Measurements from ENCODE around the gene SLCO1A2.

SLCO1A2 gene

DNA sequence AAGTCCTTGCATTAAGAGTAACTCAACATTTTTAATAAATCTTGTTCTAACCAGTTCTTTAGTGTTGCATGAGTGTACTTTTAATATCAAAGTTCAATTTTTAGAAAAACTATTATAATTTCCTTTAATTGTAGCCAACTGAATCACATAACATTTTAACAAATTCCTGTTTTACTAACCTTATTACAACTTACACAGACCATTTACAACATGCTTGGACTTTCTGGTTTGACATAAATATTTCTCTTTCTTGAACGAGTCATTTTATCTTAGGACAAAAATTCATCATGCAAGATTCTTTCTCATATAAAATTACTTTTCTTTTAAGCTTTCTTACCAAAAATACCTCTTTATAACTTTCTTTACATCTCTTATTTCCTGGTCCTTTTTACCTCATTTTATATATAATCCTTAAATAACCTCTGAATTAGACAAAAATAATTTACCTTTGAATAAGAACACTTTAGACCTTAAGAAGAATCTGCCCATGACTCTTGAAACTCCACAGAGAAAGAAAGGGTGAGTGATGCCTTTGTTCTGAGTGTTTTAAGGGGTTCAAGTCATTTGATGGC lies 3.9 kb downstream of the SLCO1A2 start:
- DNase-seq (ENCODE audit: low read depth in 3 of 3): no peak

DNA sequence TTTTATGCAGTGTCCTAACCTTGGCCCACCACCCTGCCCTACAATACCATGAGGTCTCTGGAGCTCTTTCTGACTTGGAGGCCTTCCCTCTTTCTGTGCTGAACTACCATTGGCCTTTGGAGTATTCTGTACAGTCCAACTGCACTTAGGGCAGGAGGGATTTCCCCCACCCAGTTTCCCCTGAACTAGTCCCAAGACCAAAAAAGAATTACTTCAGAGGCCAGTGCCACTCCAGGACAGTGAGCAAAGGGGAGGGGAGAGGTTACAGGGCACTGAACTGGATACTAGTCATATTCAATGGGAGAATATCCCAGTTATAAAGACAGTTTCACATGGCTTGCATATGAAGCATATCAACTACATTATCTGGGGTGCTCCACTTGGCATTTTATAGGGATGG lies 6.1 kb downstream of the SLCO1A2 start:
- no peak for DNase-seq (ENCODE audit: low read depth in 3 of 3)

DNA sequence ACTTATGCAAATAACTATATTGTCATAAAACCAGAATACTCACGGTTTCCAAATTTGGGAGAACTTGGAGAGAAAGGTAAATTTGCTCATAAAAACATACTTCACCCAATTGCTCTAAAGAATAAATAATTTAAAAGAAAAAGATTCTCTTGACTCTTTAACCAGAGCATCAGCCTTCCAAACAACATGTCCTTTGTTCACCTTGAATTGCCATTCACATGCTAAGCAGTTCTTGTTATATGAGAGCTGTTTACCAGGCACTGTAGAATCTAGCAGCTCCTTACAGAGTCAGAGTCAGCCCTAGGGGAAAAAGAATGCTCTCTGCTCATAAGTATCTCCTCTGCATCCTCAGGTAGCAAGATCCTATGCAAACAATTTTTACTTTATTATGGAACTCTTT lies 10.2 kb downstream of the SLCO1A2 start:
- DNase-seq (ENCODE audit: low read depth in 3 of 3): no peak

DNA sequence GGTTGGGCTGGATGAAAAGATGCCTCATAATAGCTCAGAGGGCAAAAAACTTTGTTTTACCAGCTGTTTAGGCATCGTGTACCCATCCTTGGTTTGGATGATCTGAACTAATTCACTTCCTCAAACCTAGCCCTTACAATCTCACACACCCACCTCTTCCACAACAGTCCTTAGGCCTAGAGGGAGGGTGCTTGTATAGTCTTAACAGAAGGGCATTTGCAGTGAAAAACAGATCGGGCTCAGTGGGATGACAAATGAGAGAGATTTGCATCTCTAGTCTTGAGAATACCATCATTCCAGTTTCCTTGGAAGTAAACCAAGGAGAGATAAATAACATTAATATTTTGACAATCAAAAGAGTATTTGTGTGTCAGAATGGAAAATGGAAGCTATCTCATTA lies 11.0 kb downstream of the SLCO1A2 start:
- DNase-seq (ENCODE audit: low read depth in 3 of 3): no peak

DNA sequence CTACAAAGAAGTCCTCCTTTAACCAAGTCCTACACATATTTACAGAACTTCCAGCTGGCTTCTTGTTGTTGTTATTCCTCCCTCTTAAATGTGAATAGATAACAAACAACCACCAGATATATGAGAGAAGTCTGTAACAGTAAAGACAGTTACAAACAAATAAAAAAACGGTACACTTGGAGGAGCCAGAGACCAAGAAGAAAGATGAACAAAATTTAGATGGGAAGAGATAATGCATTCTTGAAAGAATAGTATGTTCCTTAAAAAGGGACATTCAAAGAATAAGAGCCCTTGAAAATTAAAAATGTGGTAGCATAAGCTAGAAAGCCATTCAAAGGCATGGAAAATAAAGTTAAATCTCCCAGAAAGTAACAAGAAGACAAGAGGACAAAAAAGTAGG lies 25.9 kb downstream of the SLCO1A2 start:
- no peak for DNase-seq (ENCODE audit: low read depth in 3 of 3)

DNA sequence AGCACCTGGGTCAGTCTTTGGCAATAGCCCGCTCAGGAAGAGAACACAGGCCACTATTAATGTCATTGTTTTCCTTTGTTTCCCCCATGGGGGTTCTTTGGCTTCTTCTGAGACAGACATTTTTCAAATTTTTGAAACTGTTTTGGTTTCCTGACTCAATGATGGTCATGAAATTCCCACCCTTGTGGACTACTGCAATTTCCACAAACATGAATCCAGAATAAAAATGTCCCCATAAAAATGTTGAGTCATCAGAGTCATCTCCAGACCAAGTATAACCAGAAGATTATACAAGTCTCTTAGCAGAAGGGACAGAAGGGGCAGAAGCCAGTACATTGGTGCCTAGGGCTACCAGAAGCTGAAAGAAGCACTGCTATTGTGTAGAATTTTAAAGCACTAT lies 29.1 kb downstream of the SLCO1A2 start:
- DNase-seq (ENCODE audit: low read depth in 3 of 3): no peak

DNA sequence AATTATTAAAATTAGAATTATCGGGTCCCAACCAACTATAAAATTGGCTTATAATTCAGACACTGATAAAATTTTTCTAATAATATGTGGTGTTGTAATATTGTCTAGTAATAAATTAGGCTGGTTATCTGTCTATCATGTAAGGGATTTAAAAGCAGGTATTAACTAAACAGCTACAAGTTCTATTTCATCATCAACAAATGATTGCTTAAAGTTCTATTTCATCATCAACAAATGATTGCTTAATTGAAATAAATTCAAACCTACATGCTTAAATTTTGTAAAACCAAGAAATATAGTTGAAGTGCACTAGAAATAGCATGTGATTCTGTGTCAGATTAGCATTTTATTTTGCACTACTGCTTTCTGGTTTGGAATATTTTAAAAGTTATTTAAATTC lies 34.1 kb downstream of the SLCO1A2 start:
- DNase-seq (ENCODE audit: low read depth in 3 of 3): no peak

DNA sequence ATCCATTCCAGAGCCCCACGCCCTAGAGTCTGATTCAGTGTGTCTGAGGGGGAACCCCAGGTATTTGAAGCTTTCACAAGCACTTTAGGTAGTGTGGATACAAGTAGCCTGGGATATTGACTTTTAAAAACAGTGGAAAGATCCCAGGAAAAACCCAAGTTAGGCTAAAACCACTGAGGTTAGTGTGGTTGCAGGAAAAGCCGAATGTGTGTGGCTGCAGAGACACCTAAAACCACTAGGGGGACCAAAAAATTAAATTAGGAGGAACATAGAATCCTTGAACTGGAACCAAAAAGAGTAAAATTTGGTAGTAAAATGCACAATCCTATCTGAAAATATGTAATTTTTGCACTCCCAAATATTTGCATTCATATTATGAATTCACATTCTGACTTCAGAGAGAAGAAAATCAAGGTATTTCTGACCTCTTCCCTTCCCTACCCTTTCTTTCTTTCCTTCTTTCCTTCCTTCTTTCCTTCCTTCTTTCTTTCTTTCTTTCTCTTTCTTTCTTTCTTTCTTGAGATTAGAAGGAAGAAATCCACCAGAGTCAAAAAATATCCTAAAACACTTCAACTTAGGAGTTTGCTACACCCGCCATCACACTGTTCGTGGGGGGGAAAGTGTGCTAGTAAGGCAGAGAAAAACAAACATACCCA lies 37.8 kb downstream of the SLCO1A2 start:
- no peak for DNase-seq (ENCODE audit: low read depth in 3 of 3)

DNA sequence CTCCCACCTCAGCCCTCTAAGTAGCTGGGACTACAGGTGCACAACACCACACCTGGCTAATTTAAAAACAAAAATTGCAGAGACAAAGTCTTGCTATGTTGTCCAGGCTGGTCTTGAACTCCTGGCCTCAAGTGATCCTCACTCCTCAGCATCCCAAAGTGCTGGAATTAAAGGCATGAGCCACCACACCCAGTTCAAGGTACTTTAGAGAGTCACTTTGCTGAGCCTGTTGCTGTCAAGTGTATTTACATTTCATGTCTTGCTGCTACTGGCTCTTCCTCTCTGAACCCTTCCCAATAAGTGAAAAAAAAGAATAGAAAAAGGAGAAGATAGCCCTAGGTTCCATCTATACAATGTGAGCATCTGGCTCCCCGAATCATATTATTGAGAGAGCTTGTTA lies 38.4 kb downstream of the SLCO1A2 start:
- no peak for DNase-seq (ENCODE audit: low read depth in 3 of 3)

DNA sequence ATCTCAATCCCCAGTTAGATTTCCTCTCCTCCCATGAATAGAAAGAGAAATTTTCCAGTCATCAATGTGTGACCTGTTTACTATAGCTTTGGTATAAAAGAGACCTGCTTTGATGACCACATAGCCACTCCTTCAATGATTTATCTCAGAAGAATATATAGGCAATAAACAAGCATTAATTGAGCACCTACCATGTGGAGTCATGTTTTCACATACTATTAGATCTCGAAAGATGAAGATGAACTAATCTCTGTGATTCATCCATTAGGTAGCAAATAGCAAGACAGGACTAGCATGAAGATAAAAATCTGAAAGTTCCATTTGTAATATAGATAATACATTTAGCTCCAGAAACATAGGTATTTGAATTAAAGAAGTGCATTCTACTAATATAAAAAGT lies 40.5 kb downstream of the SLCO1A2 start:
- no peak for DNase-seq (ENCODE audit: low read depth in 3 of 3)

DNA sequence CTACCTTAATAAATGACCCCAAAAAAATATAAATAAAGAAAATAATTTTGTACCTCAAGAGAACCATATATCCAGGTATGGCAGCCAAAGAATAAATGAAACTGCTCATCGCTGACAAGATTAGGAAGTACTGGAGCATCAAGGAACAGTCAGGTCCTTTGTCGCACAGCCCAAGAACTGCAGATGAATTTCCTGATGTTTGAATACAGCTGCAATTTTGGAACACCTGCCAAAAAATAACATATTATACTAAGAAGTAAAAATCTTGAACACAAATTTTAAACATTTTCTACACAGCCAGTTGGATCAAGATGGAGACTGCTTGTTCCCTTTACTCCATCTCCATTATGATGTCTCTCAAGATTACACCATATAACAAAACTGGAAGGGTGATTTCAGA lies 42.6 kb downstream of the SLCO1A2 start:
- DNase-seq (ENCODE audit: low read depth in 3 of 3): no peak

DNA sequence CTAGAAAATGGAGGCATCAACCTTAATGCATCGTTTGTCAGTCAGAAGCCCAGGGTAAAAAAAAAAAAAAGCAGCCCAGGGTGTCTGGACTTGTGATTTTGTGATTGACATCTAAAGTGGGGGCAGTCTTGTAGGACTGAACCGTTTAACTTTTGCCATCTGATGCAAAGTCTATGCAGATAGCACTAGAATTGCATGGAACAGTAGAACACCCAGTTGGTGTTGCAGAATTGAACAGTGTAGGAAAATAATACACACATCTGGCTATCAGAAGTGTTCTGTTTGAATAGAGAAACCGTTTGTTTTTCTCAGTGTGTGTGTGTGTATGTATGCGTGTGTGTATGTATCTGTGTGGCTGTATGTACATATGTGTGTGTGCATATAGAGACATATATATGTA lies 45.0 kb downstream of the SLCO1A2 start:
- no peak for DNase-seq (ENCODE audit: low read depth in 3 of 3)

DNA sequence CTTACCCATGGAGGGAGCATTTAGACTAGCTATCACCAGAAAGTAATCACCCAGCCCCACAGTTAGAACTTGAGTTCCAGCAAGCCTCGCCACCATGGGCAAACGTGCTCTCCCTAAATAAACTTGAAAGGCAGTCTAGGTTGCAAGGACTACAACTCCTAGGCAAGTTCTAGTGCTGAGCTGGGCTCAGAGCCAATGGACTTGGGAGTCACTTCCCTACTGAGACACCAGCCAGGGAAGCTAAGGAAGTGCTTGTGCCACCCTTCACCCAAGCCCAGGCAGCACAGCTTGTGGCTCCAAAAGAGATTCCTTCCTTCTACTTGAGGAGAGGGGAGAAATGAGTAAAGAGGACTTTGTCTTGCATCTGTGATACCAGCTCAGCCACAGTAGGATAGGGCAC lies 57.9 kb downstream of the SLCO1A2 start:
- DNase-seq (ENCODE audit: low read depth in 3 of 3): no peak

DNA sequence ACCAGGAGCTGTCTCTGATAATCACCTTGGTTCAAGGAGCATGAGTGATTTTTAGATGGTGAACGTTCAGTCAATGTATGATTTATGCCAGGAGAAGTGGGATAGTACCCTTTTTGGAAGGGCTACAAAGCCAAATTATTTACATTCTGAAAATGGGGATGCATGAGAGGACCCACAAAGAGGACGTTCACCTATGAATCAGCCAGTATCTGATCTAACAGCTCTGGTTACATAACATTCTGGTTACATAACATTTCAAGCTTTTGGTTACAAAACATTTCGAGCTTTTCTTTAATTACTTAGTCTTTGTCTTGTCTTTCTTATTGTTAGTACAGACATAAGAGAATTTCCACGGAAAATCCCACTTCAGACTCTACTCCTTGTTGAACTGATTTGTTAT lies 68.8 kb downstream of the SLCO1A2 start:
- no peak for DNase-seq (ENCODE audit: low read depth in 3 of 3)

DNA sequence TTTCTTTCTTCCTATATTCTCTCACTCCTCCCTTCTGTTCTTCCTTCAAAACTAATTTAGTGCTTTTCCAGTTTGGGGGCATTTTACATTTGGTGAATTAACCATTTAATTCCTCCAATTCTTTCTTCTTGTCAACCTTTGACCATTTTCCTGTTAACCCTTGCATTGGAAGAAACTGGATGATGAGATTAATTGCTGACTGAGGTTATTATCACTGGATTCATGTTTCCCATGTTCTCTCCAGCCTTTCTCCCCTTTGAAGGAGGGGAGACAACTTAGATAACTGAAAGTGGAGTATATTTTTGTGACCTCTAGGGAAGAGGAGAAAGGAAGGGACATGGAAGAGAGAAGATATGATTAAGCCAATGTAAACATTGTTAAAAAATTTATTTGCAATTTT lies 70.5 kb downstream of the SLCO1A2 start:
- DNase-seq (ENCODE audit: low read depth in 3 of 3): no peak

DNA sequence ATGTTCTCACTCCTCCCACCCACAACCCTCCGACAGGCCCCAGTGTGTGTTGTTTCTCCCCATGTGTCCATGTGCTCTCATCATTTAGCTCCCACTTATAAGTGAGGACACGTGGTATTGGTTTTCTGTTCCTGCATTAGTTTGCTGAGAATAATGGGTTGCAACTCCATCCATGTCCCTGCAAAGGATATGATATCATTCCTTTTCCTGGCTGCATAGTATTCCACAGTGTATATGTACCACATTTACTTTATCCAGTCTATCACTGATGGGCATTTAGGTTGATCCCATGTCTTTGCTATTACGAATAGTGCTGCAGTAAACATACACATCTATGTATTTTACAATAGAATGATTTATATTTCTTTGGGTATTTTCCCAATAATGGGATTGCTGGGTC lies 77.5 kb downstream of the SLCO1A2 start:
- no peak for DNase-seq (ENCODE audit: low read depth in 3 of 3)

DNA sequence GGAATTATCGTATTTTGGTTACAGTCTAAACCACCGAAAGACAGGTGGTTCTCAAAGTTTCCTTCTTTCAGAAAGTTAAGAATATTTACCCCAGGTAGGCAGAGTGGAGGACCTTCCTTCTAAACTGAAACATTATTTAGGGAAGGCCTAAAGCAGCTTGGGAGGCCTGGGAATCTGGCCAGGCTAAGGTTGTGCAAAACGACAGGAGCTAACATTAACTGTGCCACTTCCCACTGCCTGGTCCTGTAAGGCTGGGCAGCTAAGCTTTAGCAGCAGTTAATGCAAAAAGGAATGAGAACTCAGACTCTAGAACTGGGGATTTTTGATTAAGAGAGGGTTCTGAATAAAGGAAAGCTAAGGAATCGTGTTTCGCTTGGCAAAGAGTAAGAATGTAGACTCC lies 82.6 kb downstream of the SLCO1A2 start:
- DNase-seq (ENCODE audit: low read depth in 3 of 3): no peak

DNA sequence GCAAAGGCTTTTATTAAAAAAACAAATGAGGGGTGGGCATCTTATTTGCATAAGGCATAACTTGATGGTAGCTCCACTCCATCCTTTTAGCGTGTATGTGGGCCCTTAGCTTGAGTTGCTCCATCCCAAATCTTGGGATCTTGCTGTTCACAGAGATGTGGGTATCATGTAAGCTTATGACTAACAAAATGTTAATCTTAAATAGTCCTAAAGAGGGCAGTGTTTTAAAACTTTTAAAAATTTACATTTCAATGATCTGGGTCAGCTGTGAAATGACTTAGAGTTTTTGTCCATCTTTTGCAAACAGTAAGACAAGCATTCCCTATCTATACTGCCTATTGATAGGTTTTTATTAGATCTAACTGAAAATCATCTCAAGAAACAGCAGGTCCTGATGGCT lies 86.0 kb downstream of the SLCO1A2 start:
- DNase-seq (ENCODE audit: low read depth in 3 of 3): no peak

DNA sequence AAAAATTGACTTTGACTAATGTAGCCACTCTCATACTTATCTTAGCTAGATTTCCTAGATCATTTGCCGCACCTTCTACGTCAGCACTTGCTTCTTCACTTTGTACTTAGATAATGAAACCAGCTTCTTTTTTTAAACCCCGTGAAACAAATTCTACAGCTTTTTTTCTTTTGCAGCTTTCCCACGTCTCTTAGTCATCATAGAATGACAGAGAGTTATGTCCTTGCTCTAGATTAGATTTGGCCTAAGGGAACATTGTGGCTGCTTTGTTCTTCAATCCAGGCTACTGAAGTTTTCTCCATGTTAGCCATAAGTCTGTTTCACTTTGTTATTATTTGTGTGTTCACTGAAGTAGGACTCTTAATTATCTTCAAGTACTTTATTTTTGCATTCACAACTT lies 94.9 kb downstream of the SLCO1A2 start:
- DNase-seq (ENCODE audit: low read depth in 3 of 3): no peak

DNA sequence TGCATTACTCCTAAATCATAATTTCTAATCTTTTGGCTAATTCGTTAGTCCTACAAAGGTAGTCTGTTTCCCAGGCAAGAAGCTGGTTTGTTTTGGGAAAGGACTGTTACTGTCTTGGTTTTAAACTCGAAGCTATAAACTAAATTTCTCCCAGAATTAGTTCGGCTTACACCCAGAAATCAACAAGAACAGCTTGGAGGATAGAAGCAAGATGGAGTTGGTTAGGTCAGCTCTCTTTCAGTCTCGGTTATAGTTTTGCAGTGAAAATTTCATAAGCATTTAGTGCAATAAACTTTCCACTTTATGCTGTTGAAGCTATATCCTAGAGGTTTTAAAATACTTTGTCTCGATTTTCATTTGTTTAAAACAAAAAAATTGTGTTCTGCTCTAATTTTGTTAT lies 100.3 kb downstream of the SLCO1A2 start:
- no peak for DNase-seq (ENCODE audit: low read depth in 3 of 3)

DNA sequence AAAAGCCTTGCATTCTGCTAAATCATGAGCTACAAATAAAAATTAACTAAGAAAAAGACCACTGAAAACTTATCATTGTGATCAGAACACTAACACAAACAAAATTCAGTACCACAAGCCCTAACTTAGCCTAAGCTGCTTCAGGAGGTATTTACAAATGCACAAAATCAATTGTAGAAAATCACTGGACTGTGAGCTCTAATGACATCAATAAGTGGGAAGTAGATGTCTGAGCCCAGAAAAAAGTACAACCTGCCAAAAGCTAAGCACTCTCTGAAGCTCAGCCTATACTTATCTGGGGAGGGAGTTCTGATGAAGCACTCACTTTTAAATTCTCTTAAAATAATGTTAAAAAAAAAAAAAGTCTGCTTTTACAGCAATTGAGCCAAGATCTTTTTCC lies 110.8 kb downstream of the SLCO1A2 start:
- DNase-seq (ENCODE audit: low read depth in 3 of 3): no peak

DNA sequence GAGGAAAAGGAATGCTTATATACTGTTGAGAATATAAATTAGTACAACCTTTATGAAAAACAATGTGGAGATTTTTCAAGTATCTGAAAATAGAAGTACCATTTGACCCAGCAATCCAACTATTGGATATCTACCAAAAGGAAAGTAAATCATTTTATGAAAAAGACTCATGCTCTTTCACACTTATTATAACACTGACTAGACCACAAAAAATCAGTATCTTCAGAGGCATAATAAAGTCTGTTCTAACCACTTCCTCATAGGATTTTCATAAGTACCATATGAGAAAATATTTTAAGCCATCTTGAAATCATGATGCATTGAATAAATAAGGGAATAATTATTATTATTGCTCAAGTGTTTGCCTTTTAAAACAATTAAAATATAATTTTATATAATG lies 112.9 kb downstream of the SLCO1A2 start:
- DNase-seq (ENCODE audit: low read depth in 3 of 3): no peak

DNA sequence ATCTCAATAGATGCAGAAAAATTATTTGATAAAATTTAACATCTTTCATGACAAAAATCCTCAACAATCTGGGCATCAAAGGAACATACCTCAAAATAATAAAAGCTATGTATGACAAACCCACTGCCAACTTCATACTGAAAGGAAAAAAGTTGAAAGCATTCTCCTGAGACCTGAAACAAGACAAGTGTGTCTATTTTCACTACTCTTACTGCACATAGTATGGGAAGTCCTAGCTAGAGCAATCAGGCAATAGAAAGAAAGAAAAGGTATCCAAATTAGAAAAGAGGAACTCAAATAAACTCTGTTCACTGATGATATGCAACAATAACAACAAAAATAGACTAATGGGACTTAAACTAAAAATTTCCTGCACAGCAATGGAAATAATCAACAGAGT lies 113.6 kb downstream of the SLCO1A2 start:
- no peak for DNase-seq (ENCODE audit: low read depth in 3 of 3)

DNA sequence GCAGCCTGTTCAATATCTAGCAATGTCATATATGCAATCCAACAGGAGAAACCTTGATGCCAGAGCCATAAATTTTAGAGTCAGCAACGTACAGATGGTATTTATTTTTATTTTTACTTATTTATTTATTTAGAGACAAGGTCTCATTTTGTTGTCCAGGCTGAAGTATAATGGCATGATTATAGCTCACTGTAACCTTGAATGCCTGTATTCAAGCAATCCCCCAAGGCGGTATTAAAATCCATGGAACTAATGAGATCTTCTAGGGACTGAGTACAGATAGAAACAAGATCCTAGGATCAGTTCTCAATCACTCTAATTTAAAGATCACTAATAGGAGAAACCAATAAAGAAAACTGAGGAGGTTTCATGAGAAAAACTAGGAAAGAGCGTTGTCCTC lies 114.5 kb downstream of the SLCO1A2 start:
- DNase-seq (ENCODE audit: low read depth in 3 of 3): no peak

Data from stimulated activated CD4-positive, alpha-beta T cell treated with anti-CD3 and anti-CD28 coated beads, TNF-alpha, amount 100 ng/mL, for 48 hours (primary cell).